ENCODE results near the gene UQCR11. TPM values are rescaled to one million over a fixed set of nuclear protein-coding genes. Genes with fewer than 3 reads are reported as not detected.

UQCR11 gene
- total RNA-seq, 2 donors from 2014 or later = 337 to 359 TPM

DNA sequence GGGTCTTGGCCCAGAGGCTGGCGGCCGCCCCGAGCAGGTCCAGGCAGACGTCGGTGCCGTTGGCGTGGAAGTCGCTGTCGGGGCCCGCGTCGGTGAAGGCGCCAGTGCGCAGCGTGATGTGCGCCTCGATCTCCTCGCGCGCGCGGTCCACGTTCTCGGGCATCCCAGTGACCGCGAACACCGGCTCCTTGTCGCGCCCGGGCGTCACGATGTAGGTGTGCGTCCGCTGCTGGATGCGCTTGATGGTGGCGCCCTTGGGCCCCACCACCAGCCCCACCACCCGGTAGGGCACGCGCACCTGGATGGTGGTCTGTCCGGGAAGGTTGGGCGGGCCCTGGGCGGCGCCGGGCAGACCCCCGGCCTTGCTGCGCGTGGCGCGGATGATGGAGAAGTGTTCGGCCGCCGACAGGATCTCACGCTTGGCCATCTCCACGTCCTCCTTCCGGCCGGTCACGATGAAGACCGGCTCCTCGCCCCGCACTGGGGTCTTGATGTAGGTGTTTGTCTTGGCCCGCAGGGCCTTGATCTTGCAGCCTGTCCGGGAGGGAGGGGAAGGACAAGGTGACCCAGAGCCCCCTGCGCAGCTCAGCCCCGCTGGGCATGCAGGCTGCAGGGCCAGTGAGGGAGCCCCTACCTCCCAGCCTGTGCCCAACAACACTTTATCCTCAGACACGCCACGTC is 48.7 kb downstream of the UQCR11 start:
- ATAC-seq (no peak), DNase-seq (no peak)
- intact Hi-C loops (cut with DNase I, micrococcal nuclease) = no loop called here

DNA sequence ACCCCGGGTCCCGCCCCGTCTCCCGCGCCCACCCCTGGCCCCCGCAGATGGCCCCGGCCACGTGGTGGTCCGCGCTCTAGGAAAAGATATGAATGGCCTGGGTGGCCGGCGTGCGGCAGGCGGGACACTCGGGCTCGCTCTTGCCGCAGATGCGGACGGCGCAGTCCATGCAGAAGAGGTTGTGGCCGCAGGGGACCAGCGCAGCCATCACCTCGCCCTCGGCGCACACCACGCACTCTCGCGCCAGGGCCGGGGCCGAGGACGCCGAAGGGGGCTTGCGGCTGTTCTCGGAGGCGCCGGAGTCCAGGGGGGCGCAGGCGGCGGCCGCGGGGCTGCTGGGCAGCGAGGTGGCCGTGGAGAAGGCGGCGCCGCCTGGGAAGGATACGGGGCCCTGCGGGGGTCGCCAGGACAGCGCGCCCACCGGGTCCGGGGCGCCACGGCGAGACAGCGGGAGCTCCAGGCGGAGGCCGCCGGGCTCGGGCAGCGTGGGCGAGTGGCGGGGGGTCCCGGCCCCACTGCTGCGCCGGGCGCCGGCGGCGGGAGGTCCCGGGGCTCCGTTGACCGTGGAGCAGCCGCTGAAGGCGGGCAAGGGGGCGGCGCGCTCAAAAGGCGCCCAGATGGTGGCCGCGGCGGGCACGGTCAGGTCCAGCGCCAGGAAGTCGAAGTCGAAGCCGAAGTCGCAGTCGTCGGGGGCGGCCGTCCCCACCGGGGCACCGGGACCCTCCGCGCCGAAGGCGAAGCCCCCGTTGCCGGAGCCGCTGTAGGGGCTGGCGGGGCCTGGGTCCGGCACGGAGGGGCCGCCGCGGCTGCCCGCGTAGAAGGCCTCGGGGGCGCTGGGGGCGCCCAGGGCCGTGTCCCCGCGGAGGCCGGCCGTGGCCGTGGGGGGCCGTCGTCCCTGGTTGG is 49.5 kb downstream of the UQCR11 start:
- ATAC-seq (no peak), DNase-seq (no peak)
- intact Hi-C loops (cut with DNase I, micrococcal nuclease) = no loop called here

DNA sequence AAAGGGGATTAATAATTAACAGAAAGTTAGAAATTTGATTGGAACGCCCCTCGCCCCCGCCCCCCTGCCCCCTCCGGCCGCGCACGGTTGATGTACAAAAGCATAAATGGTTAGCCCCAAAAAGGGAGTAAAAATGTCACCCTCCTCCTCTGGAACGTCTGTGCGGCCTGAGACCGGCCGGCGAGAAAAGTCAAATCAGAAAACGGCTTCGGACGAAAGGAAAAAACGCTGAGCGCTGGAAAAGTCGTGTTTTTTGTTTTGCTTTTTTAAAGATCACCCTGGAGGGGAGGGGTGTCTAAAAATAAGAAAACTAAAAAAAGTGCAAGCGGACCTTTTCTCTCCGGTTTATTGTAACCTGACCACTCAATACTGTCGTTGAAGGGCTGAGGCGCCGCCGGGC is 50.3 kb downstream of the UQCR11 start:
- no peak for ATAC-seq
- intact Hi-C loops (cut with DNase I, micrococcal nuclease) = no loop called here
- no peak for DNase-seq

DNA sequence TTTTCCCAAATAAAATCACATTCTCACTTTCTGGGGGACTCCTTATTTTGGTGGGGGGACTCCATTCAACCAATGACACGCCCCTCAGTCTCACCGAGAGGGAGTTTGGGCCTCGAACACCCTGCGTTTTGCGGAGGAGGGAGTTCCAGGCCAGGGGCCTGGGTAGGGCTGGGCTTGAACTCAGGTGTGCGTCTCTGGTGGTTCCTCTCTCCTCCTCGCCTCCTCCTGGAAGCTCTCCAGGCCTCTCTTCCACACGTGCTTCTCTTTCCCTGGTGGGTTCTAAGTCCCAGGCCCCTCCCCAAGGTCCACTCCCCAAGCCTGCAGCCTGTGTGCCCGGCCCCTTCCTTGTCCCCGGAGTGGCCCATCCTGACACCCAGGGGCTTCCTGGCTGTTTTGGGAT is 51.8 kb downstream of the UQCR11 start:
- no peak for ATAC-seq
- DNase-seq = no peak
- intact Hi-C loops (cut with DNase I, micrococcal nuclease) = no loop called here

DNA sequence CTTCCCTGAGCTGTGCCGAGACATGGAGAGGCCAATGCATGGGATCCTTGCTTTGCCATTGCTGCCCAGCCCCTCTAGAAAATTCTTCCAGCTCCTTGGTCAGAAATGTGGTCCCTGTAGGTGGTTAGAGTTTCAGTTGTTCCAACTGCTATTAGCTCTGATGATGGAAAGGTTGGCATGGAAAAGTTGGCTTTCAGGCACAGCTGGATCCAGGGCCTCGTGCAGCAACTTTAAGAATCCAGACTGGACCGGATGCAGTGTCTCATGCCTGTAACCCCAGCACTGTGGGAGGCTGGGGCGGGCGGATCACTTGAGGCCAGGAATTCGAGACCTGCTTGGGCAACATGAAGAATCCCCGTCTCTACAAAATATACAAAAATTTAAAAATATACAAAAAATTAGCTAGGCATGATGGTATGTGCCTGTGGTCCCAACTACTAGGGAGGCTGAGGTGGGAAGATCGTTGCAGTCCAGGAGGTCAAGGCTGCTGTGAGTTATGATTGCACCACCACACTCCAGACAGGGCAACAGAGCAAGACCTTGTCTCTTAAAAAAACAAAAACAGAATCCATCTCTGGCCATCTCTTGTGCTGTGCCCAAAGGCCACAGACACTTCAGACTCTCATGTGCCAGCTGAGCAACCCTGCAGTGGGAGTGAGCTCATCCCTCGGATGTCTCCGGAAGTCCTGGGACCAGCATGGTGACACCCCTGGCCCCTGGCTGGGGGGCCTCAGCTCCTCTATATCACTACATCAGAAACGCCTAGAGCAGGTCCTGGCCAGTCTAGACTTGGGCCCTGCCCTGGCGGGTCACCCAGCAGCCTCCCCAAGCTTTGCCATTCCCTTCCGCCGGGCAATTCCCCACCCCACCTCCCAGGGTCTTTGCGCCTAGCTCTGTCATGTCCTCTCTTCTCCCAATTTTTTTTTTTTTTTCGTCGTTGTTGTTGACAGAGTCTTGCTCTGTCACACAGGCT is 53.9 kb downstream of the UQCR11 start:
- intact Hi-C loops (cut with DNase I, micrococcal nuclease) = no loop called here
- DNase-seq (no peak), ATAC-seq (no peak)

DNA sequence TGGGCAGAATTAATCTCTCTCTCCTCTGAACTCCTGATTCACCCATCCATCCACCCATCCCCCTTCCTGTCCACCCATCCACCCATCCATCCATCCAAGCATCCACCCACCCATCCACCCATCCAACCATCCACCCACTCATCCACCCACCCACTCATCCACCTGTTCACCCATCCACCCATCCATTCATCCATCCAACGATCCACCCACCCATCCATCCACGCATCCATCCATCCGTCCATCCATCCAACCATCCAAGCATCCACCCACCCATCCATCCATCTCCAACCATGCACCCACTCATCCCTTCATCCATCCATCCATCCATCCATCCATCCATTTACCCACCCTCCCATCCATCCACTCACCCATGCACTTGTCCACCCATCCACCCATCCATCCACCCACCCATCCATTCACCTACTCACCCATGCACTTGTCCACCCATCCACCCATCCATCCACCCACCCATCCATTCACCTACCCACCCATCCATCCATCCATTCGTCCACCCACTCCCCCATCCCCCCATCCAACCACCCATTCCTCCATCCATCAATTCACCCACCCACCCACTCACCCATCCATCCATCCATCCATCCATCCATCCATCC is 55.8 kb downstream of the UQCR11 start:
- intact Hi-C loops (cut with DNase I, micrococcal nuclease) = loop anchor here in 1 of 2 donors (10.0 kb wide), 2 partner anchors 125 to 215 kb away; no protein-coding TSS in a partner anchor
- DNase-seq (no peak), ATAC-seq (no peak)

Other genes starting within 250 kb of the UQCR11 start
- 100 to 1,000 TPM; 141 to 178 TPM for gene NDUFS7, start 221.6 kb downstream of the UQCR11 start, total RNA-seq
- gene GAMT, start 203.9 kb downstream of the UQCR11 start, total RNA-seq = 1 to 10 TPM; 2.3 to 2.5 TPM
- gene DAZAP1, start 197.9 kb downstream of the UQCR11 start, total RNA-seq = 100 to 1,000 TPM in 1 of 2 donors, 10 to 100 TPM in 1; 82.1 to 106 TPM
- 100 to 1,000 TPM; 908 to 922 TPM for gene RPS15, start 167.1 kb downstream of the UQCR11 start, total RNA-seq
- gene APC2, start 155.3 kb downstream of the UQCR11 start, total RNA-seq = under 1 TPM; 0.18 to 0.56 TPM
- gene C19orf25, start 126.2 kb downstream of the UQCR11 start, total RNA-seq = 10 to 100 TPM; 34.2 to 35.7 TPM
- gene PCSK4, start 115.1 kb downstream of the UQCR11 start, total RNA-seq = 1 to 10 TPM; 3.2 to 4.6 TPM
- 1 to 10 TPM; 3.5 to 4.1 TPM for gene REEP6, start 114.3 kb downstream of the UQCR11 start, total RNA-seq
- 1 to 10 TPM; 2.0 to 5.4 TPM for gene ADAMTSL5, start 92.4 kb downstream of the UQCR11 start, total RNA-seq
- not detected for gene PLK5, start 81.4 kb downstream of the UQCR11 start, total RNA-seq
- gene MEX3D, start 37.1 kb downstream of the UQCR11 start, total RNA-seq = 10 to 100 TPM; 22.3 to 24.8 TPM
- 10 to 100 TPM; 47.7 to 57.5 TPM for gene MBD3, start 12.6 kb downstream of the UQCR11 start, total RNA-seq
- 10 to 100 TPM; 64.1 to 64.7 TPM for gene TCF3, start 47.2 kb upstream of the UQCR11 start, total RNA-seq
- not detected for gene ONECUT3, start 148.0 kb upstream of the UQCR11 start, total RNA-seq
- under 1 TPM; 0.52 to 0.84 TPM for gene ATP8B3, start 206.8 kb upstream of the UQCR11 start, total RNA-seq
- 10 to 100 TPM; 41.9 to 43.0 TPM for gene REXO1, start 243.0 kb upstream of the UQCR11 start, total RNA-seq